ENCODE measurements around the gene NRN1L.
"Not testable (repeated sequence)": the region's sequence is repeated elsewhere in the genome, so short reads cannot be mapped to it uniquely, and the experiment has no call there.

NRN1L gene

GRCh38 chr16:67884684-67885083, at the start of gene NRN1L:
Gene NRN1L (plus strand): TSS chr16:67884885. CDS start chr16:67884904, 19 bp downstream.
- DNase-seq (ENCODE audit: low read depth, low spot score), result peak; percentile 44
- no peak within 1 kb of the TSS for H3K27ac ChIP-seq

- H3K27ac ChIP-seq; DNase-seq (ENCODE audit: low read depth, low spot score): not testable (repeated sequence)
Measured at GRCh38 chr16:67837190-67837589, 47.5 kb upstream of the NRN1L start.

GRCh38 chr16:67837811-67838210, 46.9 kb upstream of the NRN1L start:
- DNase-seq (ENCODE audit: low read depth, low spot score), result no peak
- H3K27ac ChIP-seq, result no peak overlapping the region

GRCh38 chr16:67841198-67841815, 43.4 kb upstream of the NRN1L start:
- no peak for DNase-seq (ENCODE audit: low read depth, low spot score)
- H3K27ac ChIP-seq, result peak overlapping the region; percentile 94

- DNase-seq (ENCODE audit: low read depth, low spot score), result peak; percentile 64
- H3K27ac ChIP-seq, result peak within 1 kb of the TSS; percentile 94
Measured at GRCh38 chr16:67841816-67842508, 42.7 kb upstream of the NRN1L start, which contains the start of gene THAP11. Gene THAP11 (plus strand): TSS chr16:67842320. CDS start chr16:67842555, 235 bp downstream.

- DNase-seq (ENCODE audit: low read depth, low spot score), result no peak
- H3K27ac ChIP-seq, result peak overlapping the region; percentile 94
Measured at GRCh38 chr16:67842509-67843342, 42.0 kb upstream of the NRN1L start.

GRCh38 chr16:67843343-67843765, 41.3 kb upstream of the NRN1L start:
- no peak overlapping the region for H3K27ac ChIP-seq
- DNase-seq (ENCODE audit: low read depth, low spot score), result no peak

GRCh38 chr16:67844497-67844896, 40.2 kb upstream of the NRN1L start:
- H3K27ac ChIP-seq, result no peak overlapping the region
- DNase-seq (ENCODE audit: low read depth, low spot score), result peak; percentile 50

GRCh38 chr16:67845291-67846062, 39.2 kb upstream of the NRN1L start:
- no peak for DNase-seq (ENCODE audit: low read depth, low spot score)
- peak overlapping the region; percentile 88 for H3K27ac ChIP-seq

- peak overlapping the region; percentile 88 for H3K27ac ChIP-seq
- no peak for DNase-seq (ENCODE audit: low read depth, low spot score)
Measured at GRCh38 chr16:67846063-67846319, 38.7 kb upstream of the NRN1L start.

GRCh38 chr16:67846320-67847063, 38.2 kb upstream of the NRN1L start, which contains the start of gene NUTF2:
Gene NUTF2 (plus strand): TSS chr16:67846933. CDS start chr16:67865131, 18,198 bp downstream.
- no peak for DNase-seq (ENCODE audit: low read depth, low spot score)

GRCh38 chr16:67847064-67847861, 37.4 kb upstream of the NRN1L start, which contains the start of gene CENPT:
Gene CENPT (minus strand): TSS chr16:67847693. CDS start chr16:67833859, 13,834 bp downstream.
- no peak for DNase-seq (ENCODE audit: low read depth, low spot score)
- H3K27ac ChIP-seq, result peak within 1 kb of the TSS; percentile 88

More at GRCh38 chr16:67846320-67847063, 38.2 kb upstream of the NRN1L start, which contains the start of gene NUTF2:
- peak within 1 kb of the TSS; percentile 88 for H3K27ac ChIP-seq

- DNase-seq (ENCODE audit: low read depth, low spot score), result no peak
- H3K27ac ChIP-seq, result peak overlapping the region; percentile 88
Measured at GRCh38 chr16:67848118-67848517, 36.6 kb upstream of the NRN1L start.

GRCh38 chr16:67853670-67854069, 31.0 kb upstream of the NRN1L start:
- no peak overlapping the region for H3K27ac ChIP-seq
- DNase-seq (ENCODE audit: low read depth, low spot score), result no peak

- no peak for DNase-seq (ENCODE audit: low read depth, low spot score)
- no peak overlapping the region for H3K27ac ChIP-seq
Measured at GRCh38 chr16:67855789-67856188, 28.9 kb upstream of the NRN1L start.

GRCh38 chr16:67856927-67857546, 27.6 kb upstream of the NRN1L start:
- no peak for DNase-seq (ENCODE audit: low read depth, low spot score)
- H3K27ac ChIP-seq, result peak overlapping the region; percentile 62

GRCh38 chr16:67857547-67858233, 27.0 kb upstream of the NRN1L start:
- H3K27ac ChIP-seq, result peak overlapping the region; percentile 62
- peak; percentile 84 for DNase-seq (ENCODE audit: low read depth, low spot score)
